Measurements from ENCODE around the gene PASK. TPM values are rescaled to one million over a fixed set of nuclear protein-coding genes. Genes with fewer than 3 reads are reported as not detected.
"Not testable (repeated sequence)": the region's sequence is repeated elsewhere in the genome, so short reads cannot be mapped to it uniquely, and the experiment has no call there.

The PASK gene
- total RNA-seq, 4 donors from 2014 or later, result 4.1 to 8.1 (median 5.9) TPM

DNA sequence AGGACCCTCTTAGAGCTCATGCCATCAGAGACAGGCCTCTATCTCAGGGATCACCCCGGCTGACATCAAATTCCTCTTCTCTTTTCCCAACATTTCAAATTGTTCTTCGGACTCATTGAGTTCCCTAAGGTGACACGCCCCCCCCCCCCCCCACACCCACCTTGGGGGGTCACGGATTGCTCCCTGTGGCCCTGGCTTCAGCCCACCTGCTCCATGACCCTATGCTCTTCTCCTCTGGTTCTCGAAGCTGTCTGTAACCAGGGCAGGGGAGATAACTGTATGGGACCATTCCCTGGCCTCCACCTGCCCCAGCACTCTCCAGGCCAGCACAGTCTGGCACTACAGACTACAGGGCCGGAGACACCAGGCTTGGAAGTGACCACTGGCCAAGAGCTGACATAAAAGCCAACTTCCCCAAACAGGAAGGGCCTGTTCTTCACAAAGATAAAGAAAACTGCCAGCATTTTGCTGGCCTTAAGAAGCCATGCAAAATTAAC, 54.3 kb downstream of the PASK start:
- Histone ChIP-seq H3K27ac (no peak overlapping the region), H3K36me3 (peaks cover 0 to 98% (median 3%) of the 10 kb centered on the region in 3 donors), H3K27me3 (no peaks in the 10 kb centered on the region), H3K4me1 (peaks cover 0 to 25% (median 0%) of the 10 kb centered on the region in 4 donors), H3K9me3 (no peaks in the 10 kb centered on the region), H3K4me3 (no peak overlapping the region)
- no peak for DNase-seq (ENCODE audit: low spot score in 2 of 2)
- TF ChIP-seq EP300 (IDR thresholded peaks at IDR 0.05) (no peak), POLR2A (IDR thresholded peaks at IDR 0.05) (no peak)
- TF ChIP-seq, protein P1, sequence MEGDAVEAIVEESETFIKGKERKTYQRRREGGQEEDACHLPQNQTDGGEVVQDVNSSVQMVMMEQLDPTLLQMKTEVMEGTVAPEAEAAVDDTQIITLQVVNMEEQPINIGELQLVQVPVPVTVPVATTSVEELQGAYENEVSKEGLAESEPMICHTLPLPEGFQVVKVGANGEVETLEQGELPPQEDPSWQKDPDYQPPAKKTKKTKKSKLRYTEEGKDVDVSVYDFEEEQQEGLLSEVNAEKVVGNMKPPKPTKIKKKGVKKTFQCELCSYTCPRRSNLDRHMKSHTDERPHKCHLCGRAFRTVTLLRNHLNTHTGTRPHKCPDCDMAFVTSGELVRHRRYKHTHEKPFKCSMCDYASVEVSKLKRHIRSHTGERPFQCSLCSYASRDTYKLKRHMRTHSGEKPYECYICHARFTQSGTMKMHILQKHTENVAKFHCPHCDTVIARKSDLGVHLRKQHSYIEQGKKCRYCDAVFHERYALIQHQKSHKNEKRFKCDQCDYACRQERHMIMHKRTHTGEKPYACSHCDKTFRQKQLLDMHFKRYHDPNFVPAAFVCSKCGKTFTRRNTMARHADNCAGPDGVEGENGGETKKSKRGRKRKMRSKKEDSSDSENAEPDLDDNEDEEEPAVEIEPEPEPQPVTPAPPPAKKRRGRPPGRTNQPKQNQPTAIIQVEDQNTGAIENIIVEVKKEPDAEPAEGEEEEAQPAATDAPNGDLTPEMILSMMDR (IDR thresholded peaks at IDR 0.05), result no peak
- WGBS, 2 donors, result 75 to 82% methylated on average over 6 of the region's 6 CpGs

DNA sequence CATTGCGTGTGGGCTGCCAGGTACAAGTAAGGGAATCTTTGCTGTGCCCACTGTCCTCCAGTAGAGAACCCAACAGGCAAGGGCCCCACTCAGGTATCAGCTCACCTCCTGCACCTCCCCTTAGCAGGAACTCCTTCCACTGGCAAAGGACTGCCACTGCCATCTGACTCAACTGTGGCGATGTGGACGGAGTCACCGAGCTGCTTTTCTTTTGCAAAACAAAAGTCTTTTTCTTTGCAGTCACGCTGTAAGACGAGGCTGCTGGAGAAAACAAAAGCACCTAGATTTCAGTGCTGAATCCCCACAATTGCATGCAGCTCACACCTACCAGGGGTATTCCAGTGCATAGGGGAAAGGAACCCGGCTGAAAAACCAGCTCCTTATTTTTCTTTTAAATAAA, 55.1 kb downstream of the PASK start:
- DNase-seq (ENCODE audit: low spot score in 2 of 2), result no peak
- H3K27me3 ChIP-seq, result no peaks in the 10 kb centered on the region
- peaks cover 0 to 98% (median 3%) of the 10 kb centered on the region in 3 donors for H3K36me3 ChIP-seq
- H3K9me3 ChIP-seq, result no peaks in the 10 kb centered on the region
- H3K27ac ChIP-seq, result no peak overlapping the region
- 59 to 65% methylated on average over 7 of the region's 7 CpGs for WGBS, 2 donors
- TF ChIP-seq POLR2A (IDR thresholded peaks at IDR 0.05) (no peak), EP300 (IDR thresholded peaks at IDR 0.05) (no peak)
- TF ChIP-seq, protein P1 (IDR thresholded peaks at IDR 0.05), result no peak
- no peak overlapping the region for H3K4me3 ChIP-seq
- H3K4me1 ChIP-seq, result peaks cover 0 to 19% (median 0%) of the 10 kb centered on the region in 4 donors

DNA sequence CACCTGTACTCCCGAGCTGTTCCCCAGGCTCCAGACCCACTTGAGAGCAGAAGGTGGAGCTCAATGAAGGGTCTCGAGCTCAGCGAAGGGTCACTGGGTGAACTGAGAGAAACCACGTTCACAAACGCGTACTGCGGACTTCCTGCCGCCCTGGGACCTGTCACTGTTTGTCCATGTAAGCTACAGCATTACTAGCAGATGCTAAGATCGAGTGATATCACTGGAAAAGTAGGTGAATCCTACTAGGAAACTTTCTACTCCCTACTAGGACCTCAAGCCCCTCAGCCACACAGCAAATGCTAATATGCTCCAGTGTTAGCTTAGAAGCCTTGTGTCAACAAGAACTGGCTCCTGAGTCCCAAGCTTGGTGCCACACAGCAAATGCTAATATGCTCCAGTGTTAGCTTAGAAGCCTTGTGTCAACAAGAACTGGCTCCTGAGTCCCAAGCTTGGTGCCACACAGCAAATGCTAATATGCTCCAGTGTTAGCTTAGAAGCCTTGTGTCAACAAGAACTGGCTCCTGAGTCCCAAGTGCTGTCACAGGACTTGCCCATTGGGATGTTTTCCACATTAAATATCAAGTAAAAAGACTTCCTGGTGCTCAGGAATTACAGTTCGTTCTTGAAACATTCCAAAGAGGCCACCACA, 56.0 kb downstream of the PASK start:
- WGBS, 2 donors, result 71 to 80% methylated on average over 10 of the region's 10 CpGs
- not testable (repeated sequence) for H3K9me3 ChIP-seq; DNase-seq (ENCODE audit: low spot score in 2 of 2); H3K27me3 ChIP-seq; H3K27ac ChIP-seq; H3K4me3 ChIP-seq
- peaks cover 0 to 13% (median 0%) of the 10 kb centered on the region in 4 donors for H3K4me1 ChIP-seq
- H3K36me3 ChIP-seq, result peaks cover under 1 to 100% (median 3%) of the 10 kb centered on the region in 3 donors

DNA sequence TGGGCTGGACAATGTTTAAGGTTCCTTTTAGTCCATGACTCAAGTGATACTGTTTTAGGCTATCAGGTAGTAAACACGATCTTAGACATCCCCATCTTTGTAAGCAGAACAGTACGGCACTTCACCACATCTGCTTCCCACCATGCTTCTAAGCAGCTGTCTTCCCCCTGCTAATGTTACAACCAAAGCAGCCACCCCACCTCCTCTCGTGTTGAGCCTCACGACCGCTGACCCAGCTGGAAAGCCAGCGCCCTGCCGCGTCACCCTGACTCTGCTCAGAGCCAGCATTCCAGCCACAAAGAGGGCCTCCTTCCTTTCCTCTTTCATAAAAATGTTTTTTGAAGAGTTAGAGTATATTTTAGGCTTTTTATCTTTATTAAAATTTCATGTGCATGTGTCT, 56.6 kb downstream of the PASK start:
- no peak overlapping the region for H3K4me3 ChIP-seq
- H3K9me3 ChIP-seq, result no peaks in the 10 kb centered on the region
- H3K4me1 ChIP-seq, result peaks cover 0 to 13% (median 0%) of the 10 kb centered on the region in 4 donors
- H3K36me3 ChIP-seq, result peaks cover 2 to 100% (median 3%) of the 10 kb centered on the region in 3 donors
- TF ChIP-seq EP300 (IDR thresholded peaks at IDR 0.05) (no peak), POLR2A (IDR thresholded peaks at IDR 0.05) (no peak)
- TF ChIP-seq, protein P1 (IDR thresholded peaks at IDR 0.05), result no peak
- H3K27ac ChIP-seq, result no peak overlapping the region
- no peak for DNase-seq (ENCODE audit: low spot score in 2 of 2)
- WGBS, 2 donors, result 75 to 83% methylated on average over 8 of the region's 8 CpGs
- no peaks in the 10 kb centered on the region for H3K27me3 ChIP-seq

DNA sequence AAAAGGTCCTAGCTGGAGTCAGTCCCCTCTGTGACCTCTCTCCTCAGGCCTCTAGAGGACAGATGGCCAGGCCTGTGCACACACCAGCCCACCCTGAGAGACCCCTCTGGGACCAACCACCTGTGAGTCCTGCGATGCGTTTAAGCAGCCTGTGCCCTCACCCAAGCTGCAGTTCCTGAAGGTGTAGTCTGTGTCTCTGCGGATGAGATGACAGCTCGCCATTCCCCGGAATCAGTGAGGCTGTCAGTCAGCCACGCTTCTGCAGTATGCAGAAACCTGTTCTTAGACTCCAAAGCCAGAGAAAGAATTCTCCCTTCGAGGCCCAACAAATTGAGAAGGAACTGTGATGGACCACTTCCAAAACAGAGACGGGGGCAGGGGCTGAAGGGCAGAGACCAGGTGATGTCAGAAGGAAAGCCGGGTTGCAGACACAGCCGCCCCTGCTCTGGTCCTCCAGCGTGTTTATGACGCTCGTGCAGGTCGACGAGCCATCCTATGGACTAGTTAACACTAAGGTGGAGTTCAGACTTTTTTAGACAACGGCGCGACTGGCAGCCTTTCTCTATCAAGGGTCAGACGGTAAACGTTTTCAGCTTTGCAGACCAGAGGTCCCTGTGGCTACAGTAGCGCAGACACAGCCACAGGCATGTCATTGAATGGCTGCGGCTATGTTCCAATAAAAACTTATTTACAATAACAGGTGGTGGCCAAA, 57.4 kb downstream of the PASK start:
- WGBS, 2 donors, result 80 to 87% methylated on average over 22 of the region's 22 CpGs
- no peak for DNase-seq (ENCODE audit: low spot score in 2 of 2)
- Histone ChIP-seq H3K36me3 (peaks cover 3 to 100% (median 5%) of the 10 kb centered on the region in 3 donors), H3K27me3 (no peaks in the 10 kb centered on the region), H3K4me3 (no peak overlapping the region), H3K4me1 (peaks cover 0 to 13% (median 0%) of the 10 kb centered on the region in 4 donors), H3K9me3 (no peaks in the 10 kb centered on the region), H3K27ac (no peak overlapping the region)
- TF ChIP-seq, protein P1 (IDR thresholded peaks at IDR 0.05), result no peak
- TF ChIP-seq EP300 (IDR thresholded peaks at IDR 0.05), result no peak
- TF ChIP-seq POLR2A (IDR thresholded peaks at IDR 0.05), result no peak

All from tibial nerve (tissue), 4 donors.